H1 (cell line): Measurements from ENCODE around the gene MEGF11. TPM values are rescaled to one million over a fixed set of nuclear protein-coding genes. Genes with fewer than 3 reads are reported as not detected.

Experiments
- CTCF ChIA-PET: fragments of 300-600 bp; sonication (Branson Sonifier 250); formaldehyde crosslinking; loops from one replicate; lab custom pipeline; 2021; ENCODE audit not compliant: partially characterized antibody; lab: Charles Lee
- POLR2A ChIA-PET: fragments of 300-600 bp; sonication (Branson Sonifier 250); formaldehyde crosslinking; loops from one replicate; lab custom pipeline; 2021; ENCODE audit warnings: inconsistent platforms; ENCODE audit not compliant: partially characterized antibody; lab: Charles Lee
- DNase-seq, 2 experiments: peaks; one replicate each; pipeline versions ENCODE4 v3.0.0 to v3.0.0-alpha.2; 2010 to 2022; ENCODE audit warnings: low spot score in 2 of 2, low read depth in 1 of 2, mixed read lengths in 1 of 2
- FAIRE-seq: peaks from 2 replicates; lab custom pipeline; 2011; peaks lifted over from hg19 to GRCh38; lab: Jason Lieb, UNC
- H2AFZ ChIP-seq: 2 replicates; pipeline ENCODE4 v1.8.1; 2012; ENCODE audit warnings: low read length, inconsistent platforms
- H2AK5ac ChIP-seq: 2 replicates; pipeline ENCODE4 v1.6.1; 2013; ENCODE audit warnings: low read depth, low read length
- H2BK120ac ChIP-seq: replicated peaks from 2 replicates; pipeline ENCODE3; 2013; ENCODE audit warnings: low read depth, low read length, inconsistent platforms
- H2BK12ac ChIP-seq: 2 replicates; pipeline ENCODE4 v1.6.1; 2013; ENCODE audit warnings: low read depth, low read length
- H2BK15ac ChIP-seq: 2 replicates; pipeline ENCODE4 v1.6.1; 2013; ENCODE audit warnings: low read length
- H2BK20ac ChIP-seq: 2 replicates; pipeline ENCODE4 v1.6.1; 2013; ENCODE audit warnings: low read length
- H2BK5ac ChIP-seq: 2 replicates; pipeline ENCODE4 v1.6.1; 2013; ENCODE audit warnings: low read depth, low read length
- H3K14ac ChIP-seq: 2 replicates; pipeline ENCODE4 v1.6.1; 2013; ENCODE audit warnings: inconsistent platforms; ENCODE audit not compliant: insufficient read length
- H3K18ac ChIP-seq: 2 replicates; pipeline ENCODE4 v1.6.1; 2013; ENCODE audit warnings: low read length; ENCODE audit errors: extremely low read depth
- H3K23ac ChIP-seq: 2 replicates; pipeline ENCODE4 v1.6.1; 2013; ENCODE audit warnings: inconsistent platforms; ENCODE audit not compliant: insufficient read length
- H3K23me2 ChIP-seq: 2 replicates; pipeline ENCODE4 v1.6.1; 2013; ENCODE audit warnings: low read depth, low read length
- H3K27ac ChIP-seq: 2 replicates; pipeline ENCODE4 v1.6.1; 2011; ENCODE audit warnings: low read depth, low read length, inconsistent platforms
- H3K27me3 ChIP-seq, 4 experiments: replicated peaks in 1 of 4; 1 replicate in 1 of 4; 2 replicates in 3 of 4; pipeline versions ENCODE4 v1.6.1 to v1.8.1; 2011 to 2013; ENCODE audit warnings: low read length in 3 of 4, mild to moderate bottlenecking in 3 of 4, inconsistent platforms in 2 of 4, mixed read lengths in 2 of 4, moderate library complexity in 1 of 4; ENCODE audit not compliant: control insufficient read depth in 3 of 4, insufficient read depth in 3 of 4; ENCODE audit errors: extremely low read depth in 1 of 4
- H3K36me3 ChIP-seq, 4 experiments: 2 replicates each; pipeline versions ENCODE4 v1.6.1 to v1.8.1; 2011 to 2013; ENCODE audit warnings: mild to moderate bottlenecking in 4 of 4, low read length in 3 of 4, moderate library complexity in 2 of 4, control low read depth in 1 of 4, inconsistent platforms in 1 of 4; ENCODE audit not compliant: insufficient read depth in 4 of 4, control insufficient read depth in 2 of 4
- H3K4ac ChIP-seq: replicated peaks from 2 replicates; pipeline ENCODE3; 2013; ENCODE audit warnings: low read length, low read depth, mixed read lengths, inconsistent platforms; ENCODE audit not compliant: insufficient read length
- H3K4me1 ChIP-seq, 4 experiments: replicated peaks in 1 of 4; 1 replicate in 1 of 4; 2 replicates in 3 of 4; pipeline versions ENCODE4 v1.6.1 to v1.8.1; 2011 to 2013; ENCODE audit warnings: low read length in 3 of 4, inconsistent platforms in 2 of 4, mixed read lengths in 1 of 4; ENCODE audit not compliant: insufficient read depth in 4 of 4, control insufficient read depth in 3 of 4
- H3K4me2 ChIP-seq, 2 experiments: 2 replicates each; pipeline versions ENCODE4 v1.6.1 to v1.8.1; 2011 to 2013; ENCODE audit warnings: low read depth in 2 of 2, low read length in 2 of 2, control low read depth in 1 of 2, inconsistent platforms in 1 of 2, mild to moderate bottlenecking in 1 of 2; ENCODE audit not compliant: insufficient read depth in 1 of 2
- H3K4me3 ChIP-seq, 4 experiments: fragments of 200-600, 300-600 bp in 1 of 4; sonication (generic), shearing (Covaris generic), sonication (Bioruptor Twin) in 1 of 4; 2 replicates each; pipeline versions ENCODE4 v1.5.1 to v1.8.1; 2011 to 2016; ENCODE audit warnings: low read length in 4 of 4, low read depth in 3 of 4, control low read depth in 2 of 4, inconsistent platforms in 2 of 4, mild to moderate bottlenecking in 2 of 4, mixed read lengths in 1 of 4, moderate library complexity in 1 of 4; ENCODE audit not compliant: insufficient read depth in 2 of 4; ENCODE audit errors: extremely low read depth in 1 of 4
- H3K56ac ChIP-seq: replicated peaks from 2 replicates; pipeline ENCODE3; 2013; ENCODE audit warnings: low read depth, mild to moderate bottlenecking, mixed read lengths, low read length, inconsistent platforms; ENCODE audit not compliant: insufficient read length
- H3K79me1 ChIP-seq: 2 replicates; pipeline ENCODE4 v1.6.1; 2013; ENCODE audit warnings: low read depth, low read length, control low read depth
- H3K79me2 ChIP-seq, 2 experiments: 2 replicates each; pipeline versions ENCODE4 v1.6.1 to v1.8.1; 2012 to 2013; ENCODE audit warnings: low read length in 2 of 2, mild to moderate bottlenecking in 2 of 2, inconsistent platforms in 1 of 2; ENCODE audit not compliant: insufficient read depth in 2 of 2, control insufficient read depth in 1 of 2
- H3K9ac ChIP-seq, 4 experiments: replicated peaks in 1 of 4; 1 replicate in 1 of 4; 2 replicates in 3 of 4; pipeline versions ENCODE4 v1.6.1 to v1.8.1; 2011 to 2013; ENCODE audit warnings: low read depth in 3 of 4, low read length in 3 of 4, control low read depth in 2 of 4, mild to moderate bottlenecking in 2 of 4, moderate library complexity in 2 of 4, inconsistent platforms in 1 of 4; ENCODE audit errors: extremely low read depth in 1 of 4
- H3K9me3 ChIP-seq, 2 experiments: 2 replicates each; pipeline versions ENCODE4 v1.6.1 to v1.8.1; 2012 to 2013; ENCODE audit warnings: mild to moderate bottlenecking in 2 of 2, moderate library complexity in 2 of 2, control low read depth in 1 of 2, inconsistent platforms in 1 of 2, low read depth in 1 of 2, low read length in 1 of 2, mixed read lengths in 1 of 2; ENCODE audit not compliant: insufficient read depth in 2 of 2
- H4K20me1 ChIP-seq, 2 experiments: replicated peaks in 1 of 2; 2 replicates each; pipeline versions ENCODE3 to v1.8.1; 2011 to 2013; ENCODE audit warnings: inconsistent platforms in 2 of 2, low read length in 2 of 2, mild to moderate bottlenecking in 1 of 2; ENCODE audit not compliant: insufficient read depth in 2 of 2, control insufficient read depth in 1 of 2
- H4K5ac ChIP-seq: 2 replicates; pipeline ENCODE4 v1.6.1; 2013; ENCODE audit warnings: low read length, low read depth, mixed read lengths, inconsistent platforms; ENCODE audit not compliant: insufficient read length
- H4K8ac ChIP-seq: 2 replicates; pipeline ENCODE4 v1.8.0; 2013; ENCODE audit warnings: mild to moderate bottlenecking, moderate library complexity, low read length, inconsistent platforms; ENCODE audit not compliant: insufficient read depth; ENCODE audit errors: extremely low read depth
- H4K91ac ChIP-seq: replicated peaks from 2 replicates; pipeline ENCODE3; 2013; ENCODE audit warnings: low read length, mixed read lengths, inconsistent platforms; ENCODE audit not compliant: insufficient read length
- BACH1 ChIP-seq: IDR thresholded peaks from 2 replicates; pipeline ENCODE4 v1.6.1; 2012; ENCODE audit warnings: low read length, improper control_type of control experiment
- EP300 ChIP-seq, 2 experiments: IDR thresholded peaks; 1 replicate in 1 of 2; 2 replicates in 1 of 2; pipeline ENCODE4 v1.6.1; 2011 to 2012; ENCODE audit warnings: low read depth in 2 of 2, low read length in 2 of 2, mild to moderate bottlenecking in 2 of 2, borderline replicate concordance in 1 of 2, inconsistent platforms in 1 of 2, moderate library complexity in 1 of 2
- HDAC2 ChIP-seq, 2 experiments: fragments of 300-600 bp in 1 of 2; sonication (generic) in 1 of 2; IDR thresholded peaks; 2 replicates each; pipeline ENCODE4 v1.6.1; 2011 to 2012; ENCODE audit warnings: low read depth in 2 of 2, low read length in 2 of 2, mild to moderate bottlenecking in 2 of 2, moderate library complexity in 2 of 2, borderline replicate concordance in 1 of 2, inconsistent platforms in 1 of 2
- HDAC6 ChIP-seq: IDR thresholded peaks from one replicate; pipeline ENCODE4 v1.7.1; 2012; ENCODE audit warnings: low read depth, mild to moderate bottlenecking, inconsistent platforms, low read length, moderate library complexity
- KDM5A ChIP-seq: fragments of 200-600 bp; IDR thresholded peaks from 2 replicates; pipeline ENCODE4 v1.7.1; 2012; ENCODE audit warnings: mild to moderate bottlenecking, low read length, inconsistent platforms, mixed read lengths
- MAFK ChIP-seq: IDR thresholded peaks from 2 replicates; pipeline ENCODE4 v1.6.1; 2012; ENCODE audit warnings: low read depth, mild to moderate bottlenecking, improper control_type of control experiment, low read length
- NANOG ChIP-seq: IDR thresholded peaks from 2 replicates; pipeline ENCODE4 v1.6.1; 2011; ENCODE audit warnings: low read length, low read depth, mild to moderate bottlenecking, inconsistent platforms; ENCODE audit not compliant: insufficient read depth, poor library complexity, severe bottlenecking
- SIRT6 ChIP-seq: IDR thresholded peaks from one replicate; pipeline ENCODE4 v1.7.1; 2012; ENCODE audit warnings: low read length, inconsistent platforms
- SP1 ChIP-seq: IDR thresholded peaks from 2 replicates; pipeline ENCODE4 v1.6.1; 2011; ENCODE audit warnings: low read depth, low read length
- TEAD4 ChIP-seq: IDR thresholded peaks from 2 replicates; pipeline ENCODE4 v1.6.1; 2012; ENCODE audit warnings: low read depth, low read length, inconsistent platforms, mixed read lengths
- YY1 ChIP-seq: IDR thresholded peaks from 2 replicates; pipeline ENCODE4 v1.6.1; 2011; ENCODE audit warnings: low read depth, mild to moderate bottlenecking, low read length
- WGBS, 2 experiments: shearing (Covaris generic) in 1 of 2; methylation state at CpG; one replicate each; pipeline versions ENCODE4 v1.1.6 to v1.1.7; 2013 to 2015; ENCODE audit warnings: low lambda C conversion rate in 2 of 2, mixed read lengths in 2 of 2, inconsistent platforms in 1 of 2, low coverage in 1 of 2, missing lambda C conversion rate in 1 of 2; ENCODE audit not compliant: insufficient replicate concordance in 2 of 2, insufficient coverage in 1 of 2, insufficient read length in 1 of 2; ENCODE audit errors: extremely low coverage in 1 of 2, missing lambda C conversion rate in 1 of 2; 5-methylcytosine and 5-hydroxymethylcytosine counted together
- polyA plus RNA-seq, 7 experiments: library from polyadenylated mRNA; depleted of rRNA in 3 of 7; stranded (reverse) in 5 of 7; unstranded in 2 of 7; fragments of >200 nt in 5 of 7; fragments of 200-250 nt in 2 of 7; gene quantifications; 1 replicate in 5 of 7; 2 replicates in 1 of 7; 4 replicates in 1 of 7; pipeline versions ENCODE4 v1.2.1 to v1.2.3, GENCODE V29; 2011 to 2013; ENCODE audit warnings: missing spikeins in 2 of 7, mixed read lengths in 2 of 7
- total RNA-seq: library from RNA; stranded (reverse); fragmentation: NEBNext Ultra II Directional; extraction: Animal tissue kit (Norgen Biotek cat#: 25700); gene quantifications from 2 replicates; pipeline ENCODE4 v1.2.1, GENCODE V29; 2021

The MEGF11 gene
- total and polyA plus RNA-seq, 2 of the 8 experiments (the other 6 are each of a cell fraction or from before 2014, with no cell fraction given) = 4.4 to 4.8 TPM

GRCh38 chr15:65887565-65887964, 366.0 kb downstream of the MEGF11 start:
- Histone ChIP-seq H3K79me2 (no peaks in the 10 kb centered on the region), H4K5ac (no peak overlapping the region), H2BK5ac (no peak overlapping the region), H2BK15ac (no peak overlapping the region), H3K9me3 (no peaks in the 10 kb centered on the region), H2BK20ac (no peak overlapping the region), H3K23me2 (no peaks in the 10 kb centered on the region), H4K91ac (no peak overlapping the region), H3K4ac (no peak overlapping the region), H3K4me2 (no peak overlapping the region), H2BK12ac (no peak overlapping the region), H3K23ac (no peak overlapping the region), H3K18ac (no peak overlapping the region), H3K9ac (no peak overlapping the region), H3K27me3 (no peaks in the 10 kb centered on the region), H4K8ac (no peak overlapping the region), H3K36me3 (peaks cover 0 to 40% (median 15%) of the 10 kb centered on the region in 4 experiments; a peak in 7 of 8 replicates), H3K4me1 (no peaks in the 10 kb centered on the region), H2AK5ac (no peak overlapping the region), H3K27ac (no peak overlapping the region), H3K14ac (no peak overlapping the region), H3K56ac (no peak overlapping the region), H3K4me3 (no peak overlapping the region), H4K20me1 (peaks cover 2 to 6% of the 10 kb centered on the region in 2 experiments), H2AFZ (no peak overlapping the region), H3K79me1 (peaks cover 3% of the 10 kb centered on the region; the same call in 1 of the 2 replicates), H2BK120ac (no peak overlapping the region)
- POLR2A ChIA-PET = interaction anchor here (1.2 kb wide), 1 partner anchor 18 kb away, joined by 4 read pairs; the partner anchor contains the start of gene RAB11A
- DNase-seq (no peak), FAIRE-seq (no peak)
- CTCF ChIA-PET = interaction anchor here (1.1 kb wide), 1 partner anchor 29 kb away, joined by 3 read pairs; no protein-coding TSS in a partner anchor
- 93% methylated on average over 3 of the region's 3 CpGs; no CpG with 5 or more reads in 1 of the 2 experiments for WGBS, 2 experiments
- TF ChIP-seq HDAC6 (no peak), NANOG (no peak), KDM5A (no peak), MAFK (no peak), BACH1 (no peak), YY1 (no peak), EP300 (IDR thresholded peaks at IDR 0.05; ENCODE audit: borderline replicate concordance in 1 of 2, low read depth in 2 of 2, low read length in 2 of 2) (no peak), SIRT6 (no peak), TEAD4 (no peak), HDAC2 (IDR thresholded peaks at IDR 0.05; ENCODE audit: borderline replicate concordance in 1 of 2, low read depth in 2 of 2, low read length in 2 of 2) (no peak), SP1 (no peak)
